GM21360 (cell line): ENCODE data around the gene GSTA3.
"Not testable (repeated sequence)": the region's sequence is repeated elsewhere in the genome, so short reads cannot be mapped to it uniquely, and the experiment has no call there.

Experiments used
- ATAC-seq: cut with Tn5 transposase; IDR thresholded peaks from one replicate; pipeline ENCODE4 v1.9.1; 2021; ENCODE audit warnings: mild to moderate bottlenecking, moderate library complexity; ENCODE audit not compliant: unreplicated experiment

Gene GSTA3

DNA sequence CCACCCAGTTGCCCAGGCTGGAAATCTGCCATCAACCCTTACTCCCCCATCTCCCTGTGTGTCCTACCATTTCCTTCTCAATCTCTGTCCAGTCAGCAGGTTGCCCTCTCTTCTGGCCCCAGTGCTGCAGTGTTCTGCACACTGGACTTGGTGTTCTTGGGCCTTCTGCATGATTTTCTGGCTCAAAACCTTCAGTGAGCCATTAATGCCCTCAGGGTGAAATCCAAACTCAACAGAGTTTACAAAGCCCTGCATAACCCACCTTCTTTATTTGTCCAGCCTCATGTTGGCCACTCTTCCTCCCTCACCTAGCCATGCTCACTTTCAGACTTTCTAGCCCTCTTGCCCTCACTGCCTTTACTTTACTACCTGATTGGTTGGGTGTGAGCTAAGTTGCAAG is 5.0 kb upstream of the GSTA3 start:
- no peak for ATAC-seq

DNA sequence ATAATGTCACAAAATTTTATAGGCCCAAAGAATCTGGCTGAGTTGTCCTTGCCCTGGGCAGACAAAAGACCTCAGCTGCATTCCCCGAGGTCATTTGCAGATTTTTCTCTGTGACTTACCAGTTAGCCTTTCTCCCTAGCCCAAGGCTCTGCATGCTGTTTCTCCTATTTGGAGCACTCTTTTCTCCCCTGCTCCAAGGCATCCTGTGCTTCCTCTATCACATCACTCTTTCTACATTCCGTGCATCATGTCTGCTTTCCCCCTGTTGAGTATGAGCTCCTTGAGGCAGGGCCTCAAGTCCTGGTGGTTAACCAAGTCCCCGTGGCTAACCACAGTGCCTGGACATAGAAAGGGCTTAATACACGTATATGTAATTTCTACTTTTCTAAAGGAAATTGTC is 593 bp upstream of the GSTA3 start:
- ATAC-seq, result no peak

DNA sequence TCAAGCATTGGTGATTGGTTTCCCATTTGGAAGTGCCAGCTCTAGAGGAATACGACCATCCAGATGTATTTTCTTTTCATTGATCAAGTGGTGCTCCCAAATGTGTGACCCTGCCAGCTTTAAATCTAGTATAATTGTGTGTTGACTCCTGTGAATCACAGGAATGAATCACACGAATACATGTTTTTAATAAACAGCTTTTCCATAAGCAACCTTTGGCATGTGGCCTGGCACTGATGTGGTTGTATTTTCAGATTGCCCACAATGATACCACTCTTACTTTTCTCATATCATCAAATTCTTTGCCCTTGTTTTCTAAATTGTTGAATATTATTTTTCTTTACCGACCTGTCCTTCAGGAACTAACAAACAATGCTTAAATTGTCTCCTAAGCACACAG is 367 bp downstream of the GSTA3 start:
- ATAC-seq, result no peak

DNA sequence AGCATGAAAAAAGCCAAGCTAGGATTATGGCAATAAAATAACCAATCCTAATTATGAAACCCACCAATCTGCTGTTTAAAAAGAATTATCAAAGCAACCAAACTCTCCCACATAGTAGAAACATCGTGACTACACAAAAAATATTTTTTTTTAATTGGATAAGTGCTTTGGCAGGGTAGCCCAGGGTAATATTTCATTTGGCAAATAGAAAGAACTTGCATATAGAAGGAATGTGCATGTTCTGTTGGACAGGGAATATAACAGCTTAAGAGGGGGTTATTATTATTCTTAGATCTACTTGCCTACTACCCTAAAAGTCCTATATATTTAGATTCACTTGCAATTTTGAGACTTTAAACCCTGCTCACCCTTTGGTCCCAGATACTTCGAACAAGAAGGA is 972 bp downstream of the GSTA3 start:
- no peak for ATAC-seq

DNA sequence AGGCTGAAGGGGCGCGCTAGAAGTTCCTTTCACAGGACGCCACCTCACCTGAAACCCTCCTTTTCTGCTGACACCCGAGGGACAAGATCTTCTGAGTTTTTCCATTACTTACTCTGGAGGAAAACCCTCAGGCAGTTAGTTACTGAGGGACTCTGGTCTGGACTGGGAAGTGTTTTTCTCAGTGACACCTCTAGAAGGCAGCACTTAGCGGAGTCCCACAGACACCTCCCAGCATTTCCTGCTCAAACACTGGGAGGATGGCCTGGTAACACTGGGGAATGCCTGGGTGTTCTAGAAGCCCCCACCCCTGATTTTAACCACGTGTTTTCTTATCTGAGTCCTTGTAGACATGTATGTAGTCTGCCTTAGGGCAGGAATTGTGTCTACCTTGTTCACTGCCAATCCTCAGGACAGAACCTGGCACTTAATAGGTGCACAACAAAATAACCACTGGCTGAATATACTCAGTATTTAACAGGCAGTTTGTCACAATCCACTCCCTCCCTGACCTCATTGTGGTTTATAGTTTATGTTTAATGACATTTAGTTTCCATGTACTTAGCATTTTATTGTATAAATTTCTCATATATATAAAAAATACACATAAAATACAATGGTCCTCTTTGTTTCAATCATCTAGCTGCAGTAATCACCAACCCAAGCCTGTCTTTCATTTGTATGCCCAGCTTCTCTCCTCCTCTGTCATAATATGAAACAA is 4.8 kb downstream of the GSTA3 start:
- ATAC-seq, result no peak

DNA sequence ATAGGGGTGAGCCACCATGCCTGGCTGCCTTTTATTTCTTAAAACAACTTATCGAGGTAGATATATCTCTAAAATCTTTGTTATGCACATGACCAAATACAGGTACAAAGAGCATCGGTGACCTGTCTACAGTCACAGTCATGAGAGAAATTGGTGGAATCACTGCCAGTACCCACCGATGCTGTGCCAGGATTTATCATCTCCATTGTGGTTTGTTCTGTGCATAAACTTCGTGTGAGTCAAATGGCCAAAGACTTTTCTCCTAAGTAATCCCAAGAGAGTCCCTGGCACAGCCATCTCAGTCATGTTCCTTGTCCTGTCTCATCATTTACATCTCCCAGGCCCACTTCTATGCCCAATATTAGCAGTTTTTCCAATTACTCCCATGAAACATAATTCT is 9.0 kb downstream of the GSTA3 start:
- ATAC-seq, result no peak

DNA sequence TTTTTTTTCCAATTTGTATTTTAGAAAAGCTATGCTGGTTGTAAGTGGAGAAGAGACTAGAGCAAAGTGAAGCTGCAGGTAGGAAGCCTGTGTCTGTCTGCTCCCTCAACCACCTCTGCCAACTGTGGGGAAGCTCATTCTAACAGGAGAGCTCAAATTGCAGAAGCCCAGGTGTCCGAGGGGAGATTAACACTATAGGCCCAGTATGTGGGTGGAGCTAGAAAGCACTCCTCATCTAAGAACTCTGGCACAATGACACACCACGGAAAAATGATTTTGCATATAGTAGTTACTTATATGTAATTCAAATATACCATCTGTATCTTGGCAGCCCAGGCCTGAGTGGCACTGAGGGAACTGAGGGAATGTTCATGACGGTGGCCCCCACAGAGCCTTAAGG is 13.7 kb downstream of the GSTA3 start:
- ATAC-seq, result not testable (repeated sequence)

- ATAC-seq, result no peak
Observed at GRCh38 chr6:52894285-52894684, 15.2 kb downstream of the GSTA3 start.

GRCh38 chr6:52893803-52894202 is 15.7 kb downstream of the GSTA3 start:
- ATAC-seq, result no peak

GRCh38 chr6:52893221-52893620 is 16.3 kb downstream of the GSTA3 start:
- ATAC-seq, result no peak

GRCh38 chr6:52890018-52890417 is 19.5 kb downstream of the GSTA3 start:
- no peak for ATAC-seq

DNA sequence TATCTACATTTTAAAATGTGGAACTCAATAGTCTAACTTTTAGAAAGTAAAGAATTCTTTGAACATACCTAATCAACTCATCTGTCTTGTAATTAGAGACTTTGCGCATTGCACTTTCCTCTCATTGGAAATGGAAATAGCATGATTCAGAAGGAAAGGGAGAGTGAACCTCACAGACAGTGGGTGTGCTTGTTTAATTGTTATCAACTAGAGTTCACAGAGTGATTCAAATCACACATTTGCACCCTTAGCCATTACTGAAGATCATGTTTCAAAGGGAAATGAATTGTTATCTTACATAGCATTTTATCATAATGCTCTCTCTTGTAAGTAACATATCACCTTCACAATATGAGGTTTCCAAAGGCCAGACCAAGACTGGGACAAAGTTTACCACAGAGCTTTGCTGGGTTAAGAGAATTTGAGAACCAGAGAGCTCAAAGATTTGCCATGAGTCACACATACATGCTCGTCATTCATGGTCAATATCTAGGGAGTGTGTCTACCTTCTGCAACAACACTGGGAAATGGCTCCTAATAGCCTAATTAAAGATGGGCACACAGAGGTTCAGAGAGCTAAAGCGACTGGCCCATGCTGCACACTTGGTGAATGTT is 21.5 kb downstream of the GSTA3 start:
- ATAC-seq, result no peak

- peak; percentile 89 for ATAC-seq
Observed at GRCh38 chr6:52881996-52882841, 27.3 kb downstream of the GSTA3 start.

GRCh38 chr6:52881662-52881995 is 27.9 kb downstream of the GSTA3 start:
- no peak for ATAC-seq

DNA sequence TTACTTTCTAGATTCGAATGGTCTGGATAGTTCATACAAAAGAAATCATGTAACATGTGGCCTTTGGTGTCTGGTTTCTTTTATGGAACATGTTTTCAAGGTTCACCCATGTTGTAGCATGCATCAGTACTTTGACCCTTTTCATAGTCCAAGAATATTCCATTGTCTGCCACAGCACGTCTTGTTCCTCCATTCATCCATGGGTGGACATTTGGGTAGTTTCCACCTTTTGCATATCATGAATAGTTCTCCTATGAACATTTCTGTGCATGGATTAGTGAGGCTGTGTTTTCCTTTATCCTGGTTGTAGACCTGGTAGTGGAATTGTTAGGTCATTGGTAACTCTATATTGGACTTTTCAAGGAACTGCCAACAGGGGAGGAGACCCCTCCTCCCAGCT is 31.7 kb downstream of the GSTA3 start:
- ATAC-seq, result no peak

GRCh38 chr6:52877168-52877567 is 32.3 kb downstream of the GSTA3 start:
- no peak for ATAC-seq

DNA sequence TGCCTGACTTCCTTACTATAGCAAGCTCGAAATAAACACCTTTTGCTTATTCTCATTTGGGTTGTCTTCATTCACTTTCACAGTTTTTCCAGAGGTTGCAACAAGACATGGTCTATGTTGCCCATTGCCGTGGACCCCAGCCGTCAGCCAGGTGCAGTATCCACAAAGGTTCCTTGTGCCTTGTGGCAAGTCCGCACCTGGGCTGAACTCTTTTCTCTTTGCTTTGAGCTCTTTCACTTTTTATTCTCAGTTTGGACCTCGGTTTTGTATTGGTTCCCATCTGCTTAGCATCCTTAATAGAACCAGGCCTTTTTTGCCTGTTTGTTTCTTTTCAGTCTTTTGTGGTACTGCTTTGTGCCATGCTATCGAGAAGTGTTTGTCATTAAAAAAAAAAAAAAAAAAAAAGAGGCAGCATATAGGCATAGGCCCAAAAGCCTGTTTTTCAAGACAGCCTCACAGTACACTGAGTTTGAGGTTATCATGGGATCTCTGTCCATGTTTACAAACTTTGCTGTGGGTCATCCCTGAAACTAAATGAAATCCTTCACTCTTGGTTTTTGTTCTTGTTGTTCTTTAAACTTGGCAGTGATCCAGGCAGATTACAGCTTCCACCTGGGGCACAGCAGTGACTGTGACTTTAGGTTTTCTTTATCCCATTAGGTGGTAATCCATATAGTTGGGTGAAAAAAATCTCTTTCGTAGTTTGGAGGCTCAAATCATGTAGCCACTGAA is 33.3 kb downstream of the GSTA3 start:
- no peak for ATAC-seq

- no peak for ATAC-seq
Observed at GRCh38 chr6:52872031-52872430, 37.5 kb downstream of the GSTA3 start.

- ATAC-seq, result no peak
Observed at GRCh38 chr6:52871621-52872020, 37.9 kb downstream of the GSTA3 start.

GRCh38 chr6:52870335-52871091 is 39.0 kb downstream of the GSTA3 start:
- not testable (repeated sequence) for ATAC-seq

DNA sequence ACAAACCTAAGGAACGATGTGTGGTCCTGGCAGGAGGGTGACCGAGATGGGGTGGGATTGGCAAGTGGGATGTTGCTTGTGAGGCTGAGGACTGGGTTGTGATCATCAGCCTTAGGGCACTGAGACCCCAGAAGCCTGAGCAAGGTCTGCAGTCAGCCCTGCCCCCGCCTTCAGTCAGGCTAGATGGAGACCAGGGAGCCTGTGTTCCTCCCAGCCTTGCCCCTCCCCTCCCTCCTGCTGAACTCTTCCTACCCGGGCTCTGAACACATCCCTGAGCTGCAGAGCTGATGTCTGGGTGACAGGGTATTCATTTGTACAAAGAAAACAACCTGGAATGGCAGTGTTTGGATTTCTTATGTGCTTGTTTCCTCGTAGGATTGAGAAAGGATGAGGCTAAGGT is 40.6 kb downstream of the GSTA3 start:
- ATAC-seq, result not testable (repeated sequence)
